GM23338 (cell line): ENCODE measurements around the gene RHOG. TPM values are rescaled to one million over a fixed set of nuclear protein-coding genes. Genes with fewer than 3 reads are reported as not detected.

Experiments
- ATAC-seq: fragments of 200-7000 bp; cut with Tn5 transposase; 3 replicates; pipeline ENCODE4 v1.9.1; 2020
- DNase-seq: peaks from one replicate; pipeline ENCODE4 v3.0.0-alpha.2; 2015; ENCODE audit warnings: low spot score
- H2AFZ ChIP-seq: fragments of 200-600 bp; sonication (generic); 2 replicates; pipeline ENCODE4 v1.8.0; 2016; ENCODE audit warnings: antibody characterized with exemption, mild to moderate bottlenecking, moderate library complexity
- H3F3A ChIP-seq: fragments of 200-600 bp; sonication (generic); replicated peaks from 2 replicates; pipeline ENCODE4 v1.8.0; 2017; ENCODE audit warnings: antibody characterized with exemption, mixed run types, low read depth
- H3K27ac ChIP-seq: fragments of 200-600 bp; sonication (generic); 2 replicates; pipeline ENCODE4 v1.6.1; 2016; ENCODE audit warnings: low read depth
- H3K27me3 ChIP-seq: fragments of 200-600 bp; sonication (generic); 2 replicates; pipeline ENCODE4 v1.8.0; 2016; ENCODE audit warnings: mild to moderate bottlenecking, mixed run types, moderate library complexity; ENCODE audit not compliant: insufficient read depth
- H3K36me3 ChIP-seq: fragments of 200-600 bp; sonication (generic); 2 replicates; pipeline ENCODE4 v1.8.0; 2016; ENCODE audit warnings: mild to moderate bottlenecking; ENCODE audit not compliant: insufficient read depth
- H3K4me1 ChIP-seq: fragments of 200-600 bp; sonication (generic); 2 replicates; pipeline ENCODE4 v1.8.0; 2016; ENCODE audit warnings: mild to moderate bottlenecking, moderate library complexity; ENCODE audit not compliant: insufficient read depth
- H3K4me2 ChIP-seq: fragments of 200-600 bp; sonication (generic); 2 replicates; pipeline ENCODE4 v1.7.1; 2017; ENCODE audit warnings: mixed run types
- H3K4me3 ChIP-seq: fragments of 200-600 bp; sonication (generic); 2 replicates; pipeline ENCODE4 v1.6.1; 2016; ENCODE audit warnings: mixed run types
- H3K79me2 ChIP-seq: fragments of 200-600 bp; sonication (generic); replicated peaks from 2 replicates; pipeline ENCODE4 v1.8.0; 2017; ENCODE audit warnings: mild to moderate bottlenecking; ENCODE audit not compliant: insufficient read depth
- H3K9me2 ChIP-seq: fragments of 200-600 bp; sonication (generic); 2 replicates; pipeline ENCODE4 v1.8.0; 2017; ENCODE audit not compliant: insufficient read depth
- H4K20me1 ChIP-seq: fragments of 200-600 bp; sonication (generic); replicated peaks from 2 replicates; pipeline ENCODE4 v1.8.0; 2017; ENCODE audit warnings: mild to moderate bottlenecking; ENCODE audit not compliant: insufficient read depth
- H3K27ac Mint-ChIP-seq: 2 replicates; pipeline ENCODE4 v1.8.0; 2020; ENCODE audit warnings: inconsistent platforms, mild to moderate bottlenecking, moderate library complexity, mixed read lengths
- H3K27me3 Mint-ChIP-seq: 3 replicates; pipeline ENCODE4 v1.8.0; 2022; ENCODE audit warnings: low read depth, mild to moderate bottlenecking, moderate library complexity, mixed read lengths, inconsistent platforms; ENCODE audit not compliant: insufficient read depth, poor library complexity
- H3K36me3 Mint-ChIP-seq: 3 replicates; pipeline ENCODE4 v1.8.0; 2021; ENCODE audit warnings: low read depth, mild to moderate bottlenecking, inconsistent platforms, moderate library complexity, mixed read lengths
- H3K4me1 Mint-ChIP-seq: 3 replicates; pipeline ENCODE4 v1.8.0; 2020; ENCODE audit warnings: mild to moderate bottlenecking, inconsistent platforms, mixed read lengths
- H3K4me3 Mint-ChIP-seq: 3 replicates; pipeline ENCODE4 v1.8.0; 2021; ENCODE audit warnings: moderate library complexity, mild to moderate bottlenecking, inconsistent platforms, mixed read lengths
- H3K9me3 Mint-ChIP-seq: 3 replicates; pipeline ENCODE4 v1.8.0; 2020; ENCODE audit warnings: moderate library complexity, mild to moderate bottlenecking, inconsistent platforms, mixed read lengths
- CREB1 ChIP-seq: fragments of 250-450 bp; sonication (Bioruptor Pico); IDR thresholded peaks from 2 replicates; pipeline ENCODE4 v1.5.0; 2020; ENCODE audit warnings: low read depth, mild to moderate bottlenecking, moderate library complexity
- EZH2 ChIP-seq: fragments of 200-600 bp; sonication (generic); IDR thresholded peaks from one replicate; pipeline ENCODE4 v1.8.0; 2017; ENCODE audit warnings: antibody characterized with exemption, mild to moderate bottlenecking, low read depth; ENCODE audit not compliant: unreplicated experiment
- EZH2phosphoT487 ChIP-seq: fragments of 200-600 bp; sonication (generic); IDR thresholded peaks from one replicate; pipeline ENCODE4 v1.8.1; 2018; ENCODE audit warnings: antibody characterized with exemption; ENCODE audit not compliant: unreplicated experiment
- JUNB ChIP-seq: IDR thresholded peaks from one replicate; pipeline ENCODE4 v1.6.1; 2016; ENCODE audit warnings: antibody characterized with exemption; ENCODE audit not compliant: unreplicated experiment
- NANOG ChIP-seq: IDR thresholded peaks from 2 replicates; pipeline ENCODE4 v1.6.1; 2016; ENCODE audit warnings: antibody characterized with exemption, borderline replicate concordance
- POLR2AphosphoS5 ChIP-seq: IDR thresholded peaks from 2 replicates; pipeline ENCODE4 v1.6.1; 2016; ENCODE audit warnings: antibody characterized with exemption, low read depth
- REST ChIP-seq: IDR thresholded peaks from one replicate; pipeline ENCODE4 v1.6.1; 2018; ENCODE audit warnings: antibody characterized with exemption; ENCODE audit not compliant: unreplicated experiment
- STAT1 ChIP-seq: IDR thresholded peaks from one replicate; pipeline ENCODE4 v1.6.1; 2016; ENCODE audit warnings: antibody characterized with exemption; ENCODE audit not compliant: unreplicated experiment
- ZNF114 ChIP-seq: fragments of 250-450 bp; sonication (Bioruptor Pico); IDR thresholded peaks from 2 replicates; pipeline ENCODE4 v1.5.0; 2020; ENCODE audit warnings: mild to moderate bottlenecking, moderate library complexity
- ZNF331 ChIP-seq: fragments of 250-450 bp; sonication (Bioruptor Pico); IDR thresholded peaks from 2 replicates; pipeline ENCODE4 v1.5.0; 2020; ENCODE audit warnings: low read depth, mild to moderate bottlenecking, moderate library complexity
- polyA plus RNA-seq: library from polyadenylated mRNA; unstranded; fragments of >200 nt; fragmentation: Nextera tagmentation; extraction: Ambion mirVana; gene quantifications from 2 replicates; pipeline ENCODE4 v1.2.1, GENCODE V29; 2016
- total RNA-seq: library from RNA; depleted of rRNA; stranded (reverse); fragments of >200 nt; shearing (Covaris generic); gene quantifications from 2 replicates; pipeline ENCODE4 v1.2.3, GENCODE V29; 2014
- TF ChIP-seq, protein P1 (sequence below), 2 experiments: fragments of 200-600 bp in 1 of 2; sonication (generic) in 1 of 2; conservative IDR thresholded peaks; 2 replicates each; pipeline versions ENCODE4 v1.5.1 to v1.6.1; 2016 to 2017; ENCODE audit warnings: antibody characterized with exemption in 2 of 2, low read depth in 2 of 2, mild to moderate bottlenecking in 2 of 2, moderate library complexity in 1 of 2
- TF ChIP-seq, protein P2 (sequence below): IDR thresholded peaks from 2 replicates; pipeline ENCODE4 v1.6.1; 2016; ENCODE audit warnings: antibody characterized with exemption
- TF ChIP-seq, protein P3 (sequence below): fragments of 250-450 bp; sonication (Bioruptor Pico); IDR thresholded peaks from 2 replicates; pipeline ENCODE4 v1.5.0; 2020; ENCODE audit warnings: mild to moderate bottlenecking, moderate library complexity

Gene RHOG
- total and polyA plus RNA-seq, 2 experiments from 2014 or later = 26.3 to 38.6 TPM

GRCh38 chr11:3853545-3853842, 12.7 kb upstream of the RHOG start:
- Mint-ChIP-seq H3K36me3 (no peaks in the 10 kb centered on the region; the same call in 2 of the 3 replicates), H3K9me3 (no peaks in the 10 kb centered on the region), H3K27me3 (peaks cover 11% of the 10 kb centered on the region), H3K4me1 (peaks cover 24% of the 10 kb centered on the region), H3K27ac (no peak overlapping the region), H3K4me3 (no peak overlapping the region)
- Histone ChIP-seq H4K20me1 (peaks cover 6% of the 10 kb centered on the region; the same call in 1 of the 2 replicates), H3K4me3 (no peak overlapping the region), H3K79me2 (0 out of 2 replicates have a peak, but pooled peaks cover 4% of the 10 kb centered on the region), H3K9me2 (no peaks in the 10 kb centered on the region), H2AFZ (peak overlapping the region; percentile 97; the same call in 1 of the 2 replicates), H3F3A (peaks cover 5% of the 10 kb centered on the region; the same call in 1 of the 2 replicates), H3K4me1 (peaks cover 24% of the 10 kb centered on the region), H3K4me2 (peak overlapping the region; percentile 91; the same call in 1 of the 2 replicates), H3K36me3 (no peaks in the 10 kb centered on the region), H3K27me3 (peaks cover 19% of the 10 kb centered on the region), H3K27ac (no peak overlapping the region)
- TF ChIP-seq, protein P1, sequence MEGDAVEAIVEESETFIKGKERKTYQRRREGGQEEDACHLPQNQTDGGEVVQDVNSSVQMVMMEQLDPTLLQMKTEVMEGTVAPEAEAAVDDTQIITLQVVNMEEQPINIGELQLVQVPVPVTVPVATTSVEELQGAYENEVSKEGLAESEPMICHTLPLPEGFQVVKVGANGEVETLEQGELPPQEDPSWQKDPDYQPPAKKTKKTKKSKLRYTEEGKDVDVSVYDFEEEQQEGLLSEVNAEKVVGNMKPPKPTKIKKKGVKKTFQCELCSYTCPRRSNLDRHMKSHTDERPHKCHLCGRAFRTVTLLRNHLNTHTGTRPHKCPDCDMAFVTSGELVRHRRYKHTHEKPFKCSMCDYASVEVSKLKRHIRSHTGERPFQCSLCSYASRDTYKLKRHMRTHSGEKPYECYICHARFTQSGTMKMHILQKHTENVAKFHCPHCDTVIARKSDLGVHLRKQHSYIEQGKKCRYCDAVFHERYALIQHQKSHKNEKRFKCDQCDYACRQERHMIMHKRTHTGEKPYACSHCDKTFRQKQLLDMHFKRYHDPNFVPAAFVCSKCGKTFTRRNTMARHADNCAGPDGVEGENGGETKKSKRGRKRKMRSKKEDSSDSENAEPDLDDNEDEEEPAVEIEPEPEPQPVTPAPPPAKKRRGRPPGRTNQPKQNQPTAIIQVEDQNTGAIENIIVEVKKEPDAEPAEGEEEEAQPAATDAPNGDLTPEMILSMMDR (conservative IDR thresholded peaks at IDR 0.05; ENCODE audit: low read depth in 2 of 2) = no peak
- TF ChIP-seq EZH2 (no peak), JUNB (no peak), STAT1 (no peak), NANOG (no peak), ZNF114 (CRISPR knock-in tag) (no peak), CREB1 (CRISPR knock-in tag) (no peak), POLR2AphosphoS5 (no peak), REST (no peak), ZNF331 (CRISPR knock-in tag) (no peak), EZH2phosphoT487 (no peak)
- TF ChIP-seq, protein P2, sequence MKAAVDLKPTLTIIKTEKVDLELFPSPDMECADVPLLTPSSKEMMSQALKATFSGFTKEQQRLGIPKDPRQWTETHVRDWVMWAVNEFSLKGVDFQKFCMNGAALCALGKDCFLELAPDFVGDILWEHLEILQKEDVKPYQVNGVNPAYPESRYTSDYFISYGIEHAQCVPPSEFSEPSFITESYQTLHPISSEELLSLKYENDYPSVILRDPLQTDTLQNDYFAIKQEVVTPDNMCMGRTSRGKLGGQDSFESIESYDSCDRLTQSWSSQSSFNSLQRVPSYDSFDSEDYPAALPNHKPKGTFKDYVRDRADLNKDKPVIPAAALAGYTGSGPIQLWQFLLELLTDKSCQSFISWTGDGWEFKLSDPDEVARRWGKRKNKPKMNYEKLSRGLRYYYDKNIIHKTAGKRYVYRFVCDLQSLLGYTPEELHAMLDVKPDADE = no peak
- TF ChIP-seq, protein P3, sequence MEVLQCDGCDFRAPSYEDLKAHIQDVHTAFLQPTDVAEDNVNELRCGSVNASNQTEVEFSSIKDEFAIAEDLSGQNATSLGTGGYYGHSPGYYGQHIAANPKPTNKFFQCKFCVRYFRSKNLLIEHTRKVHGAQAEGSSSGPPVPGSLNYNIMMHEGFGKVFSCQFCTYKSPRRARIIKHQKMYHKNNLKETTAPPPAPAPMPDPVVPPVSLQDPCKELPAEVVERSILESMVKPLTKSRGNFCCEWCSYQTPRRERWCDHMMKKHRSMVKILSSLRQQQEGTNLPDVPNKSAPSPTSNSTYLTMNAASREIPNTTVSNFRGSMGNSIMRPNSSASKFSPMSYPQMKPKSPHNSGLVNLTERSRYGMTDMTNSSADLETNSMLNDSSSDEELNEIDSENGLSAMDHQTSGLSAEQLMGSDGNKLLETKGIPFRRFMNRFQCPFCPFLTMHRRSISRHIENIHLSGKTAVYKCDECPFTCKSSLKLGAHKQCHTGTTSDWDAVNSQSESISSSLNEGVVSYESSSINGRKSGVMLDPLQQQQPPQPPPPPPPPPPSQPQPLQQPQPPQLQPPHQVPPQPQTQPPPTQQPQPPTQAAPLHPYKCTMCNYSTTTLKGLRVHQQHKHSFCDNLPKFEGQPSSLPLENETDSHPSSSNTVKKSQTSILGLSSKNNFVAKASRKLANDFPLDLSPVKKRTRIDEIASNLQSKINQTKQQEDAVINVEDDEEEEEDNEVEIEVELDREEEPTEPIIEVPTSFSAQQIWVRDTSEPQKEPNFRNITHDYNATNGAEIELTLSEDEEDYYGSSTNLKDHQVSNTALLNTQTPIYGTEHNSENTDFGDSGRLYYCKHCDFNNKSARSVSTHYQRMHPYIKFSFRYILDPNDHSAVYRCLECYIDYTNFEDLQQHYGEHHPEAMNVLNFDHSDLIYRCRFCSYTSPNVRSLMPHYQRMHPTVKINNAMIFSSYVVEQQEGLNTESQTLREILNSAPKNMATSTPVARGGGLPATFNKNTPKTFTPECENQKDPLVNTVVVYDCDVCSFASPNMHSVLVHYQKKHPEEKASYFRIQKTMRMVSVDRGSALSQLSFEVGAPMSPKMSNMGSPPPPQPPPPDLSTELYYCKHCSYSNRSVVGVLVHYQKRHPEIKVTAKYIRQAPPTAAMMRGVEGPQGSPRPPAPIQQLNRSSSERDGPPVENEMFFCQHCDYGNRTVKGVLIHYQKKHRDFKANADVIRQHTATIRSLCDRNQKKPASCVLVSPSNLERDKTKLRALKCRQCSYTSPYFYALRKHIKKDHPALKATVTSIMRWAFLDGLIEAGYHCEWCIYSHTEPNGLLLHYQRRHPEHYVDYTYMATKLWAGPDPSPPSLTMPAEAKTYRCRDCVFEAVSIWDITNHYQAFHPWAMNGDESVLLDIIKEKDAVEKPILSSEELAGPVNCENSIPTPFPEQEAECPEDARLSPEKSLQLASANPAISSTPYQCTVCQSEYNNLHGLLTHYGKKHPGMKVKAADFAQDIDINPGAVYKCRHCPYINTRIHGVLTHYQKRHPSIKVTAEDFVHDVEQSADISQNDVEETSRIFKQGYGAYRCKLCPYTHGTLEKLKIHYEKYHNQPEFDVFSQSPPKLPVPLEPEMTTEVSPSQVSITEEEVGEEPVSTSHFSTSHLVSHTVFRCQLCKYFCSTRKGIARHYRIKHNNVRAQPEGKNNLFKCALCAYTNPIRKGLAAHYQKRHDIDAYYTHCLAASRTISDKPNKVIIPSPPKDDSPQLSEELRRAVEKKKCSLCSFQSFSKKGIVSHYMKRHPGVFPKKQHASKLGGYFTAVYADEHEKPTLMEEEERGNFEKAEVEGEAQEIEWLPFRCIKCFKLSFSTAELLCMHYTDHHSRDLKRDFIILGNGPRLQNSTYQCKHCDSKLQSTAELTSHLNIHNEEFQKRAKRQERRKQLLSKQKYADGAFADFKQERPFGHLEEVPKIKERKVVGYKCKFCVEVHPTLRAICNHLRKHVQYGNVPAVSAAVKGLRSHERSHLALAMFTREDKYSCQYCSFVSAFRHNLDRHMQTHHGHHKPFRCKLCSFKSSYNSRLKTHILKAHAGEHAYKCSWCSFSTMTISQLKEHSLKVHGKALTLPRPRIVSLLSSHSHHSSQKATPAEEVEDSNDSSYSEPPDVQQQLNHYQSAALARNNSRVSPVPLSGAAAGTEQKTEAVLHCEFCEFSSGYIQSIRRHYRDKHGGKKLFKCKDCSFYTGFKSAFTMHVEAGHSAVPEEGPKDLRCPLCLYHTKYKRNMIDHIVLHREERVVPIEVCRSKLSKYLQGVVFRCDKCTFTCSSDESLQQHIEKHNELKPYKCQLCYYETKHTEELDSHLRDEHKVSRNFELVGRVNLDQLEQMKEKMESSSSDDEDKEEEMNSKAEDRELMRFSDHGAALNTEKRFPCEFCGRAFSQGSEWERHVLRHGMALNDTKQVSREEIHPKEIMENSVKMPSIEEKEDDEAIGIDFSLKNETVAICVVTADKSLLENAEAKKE (CRISPR knock-in tag) = no peak
- DNase-seq (no peak), ATAC-seq (no peak)
